COR-L47 (cell line): ENCODE data around the gene HIVEP1.

Source experiments
- DNase-seq: peaks from one replicate; lab custom pipeline; 2025; lab: John Stamatoyannopoulos, UW

Gene HIVEP1

DNA sequence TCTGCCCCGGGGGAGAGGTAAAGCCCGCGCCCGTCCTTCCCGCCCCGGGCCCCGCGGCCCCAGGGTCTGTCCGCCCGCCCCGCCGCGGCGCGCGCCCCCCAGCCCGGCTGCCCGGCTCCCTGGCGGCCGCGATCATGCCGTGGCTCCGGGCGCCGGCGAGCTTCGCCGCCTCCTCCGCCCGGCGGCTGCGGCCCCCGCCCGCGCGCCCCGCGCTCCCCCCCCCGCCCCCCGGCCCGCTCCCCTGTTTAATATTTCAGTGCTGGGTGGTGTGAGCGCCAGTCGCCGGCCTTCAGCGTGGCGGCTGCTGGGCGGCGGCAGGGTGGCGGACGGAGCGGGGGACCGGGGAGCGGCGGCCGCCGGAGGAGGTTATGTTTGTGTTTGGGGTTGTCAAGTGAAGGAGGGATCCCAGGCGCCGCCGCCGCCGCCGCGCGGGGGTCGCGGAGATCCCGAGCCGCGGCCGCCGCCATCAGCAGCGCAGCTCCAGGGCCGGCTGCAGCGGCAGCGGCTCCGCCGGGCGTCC, at the start of gene HIVEP1:
HIVEP1 (plus strand) TSS at position 275 of the 520 bp plus-strand sequence. CDS start 3,317 bp downstream, outside the sequence.
- peak; percentile 23 for DNase-seq

DNA sequence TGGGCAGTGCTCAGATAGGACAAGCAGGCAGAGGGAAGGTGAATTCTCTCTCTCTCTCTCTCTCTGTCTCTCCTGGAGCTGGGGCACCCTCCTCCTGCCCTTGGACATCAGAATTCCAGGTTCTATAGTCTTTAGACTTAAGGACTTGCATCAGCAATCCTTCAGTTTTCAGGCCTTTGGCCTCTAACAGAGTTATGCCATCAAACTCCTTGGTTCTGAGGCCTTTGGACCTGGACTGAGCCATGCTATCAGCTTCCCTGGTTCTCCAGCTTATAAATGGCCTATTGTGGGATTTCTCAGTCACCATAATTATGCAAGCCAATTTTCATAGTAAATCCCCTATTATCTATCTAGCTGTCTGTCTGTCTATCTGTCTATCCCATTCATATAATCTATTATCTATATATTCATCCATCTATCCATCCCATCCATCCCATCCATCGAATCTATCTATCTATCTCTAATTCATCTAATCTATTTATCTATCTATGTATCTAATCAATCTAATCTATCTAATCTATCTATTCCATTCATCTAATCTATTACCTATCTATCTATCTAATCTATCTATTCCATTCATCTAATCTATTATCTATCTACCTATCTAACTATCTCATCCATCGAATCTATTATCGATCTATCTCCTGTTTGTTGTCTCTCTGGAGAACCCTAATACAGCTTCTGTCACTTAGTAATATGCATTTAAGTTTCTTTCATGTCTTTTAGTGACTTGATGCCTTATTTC, 48.2 kb upstream of the HIVEP1 start:
- DNase-seq = no peak

DNA sequence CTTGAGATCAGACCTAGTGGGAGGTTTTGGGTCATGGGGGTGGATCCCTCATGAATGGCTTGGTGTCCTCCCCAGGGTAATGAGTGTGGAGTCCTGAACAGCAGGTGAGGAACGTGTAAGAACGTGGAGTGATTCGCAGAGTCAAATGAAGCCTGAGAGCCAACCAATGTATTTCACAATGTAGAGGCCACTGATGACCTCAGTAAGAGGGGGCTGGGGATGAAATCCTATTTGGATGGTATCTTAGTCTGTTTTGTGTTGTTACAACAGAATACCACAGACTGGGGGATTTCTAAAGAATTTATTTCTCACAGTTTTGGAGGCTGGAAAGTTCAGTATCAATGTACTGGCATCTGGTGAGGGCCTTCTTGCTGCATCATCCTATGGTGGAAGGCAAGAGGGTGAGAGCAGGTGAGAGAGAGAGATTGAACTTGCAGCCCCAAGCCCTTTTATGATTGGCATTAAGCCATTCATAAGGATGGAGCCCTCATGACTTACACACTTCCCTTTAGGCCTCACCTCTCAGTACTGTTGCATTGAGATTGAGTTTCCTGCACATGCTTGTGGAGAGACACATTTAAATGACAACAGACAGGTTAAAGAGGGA, 47.3 kb upstream of the HIVEP1 start:
- DNase-seq = no peak

DNA sequence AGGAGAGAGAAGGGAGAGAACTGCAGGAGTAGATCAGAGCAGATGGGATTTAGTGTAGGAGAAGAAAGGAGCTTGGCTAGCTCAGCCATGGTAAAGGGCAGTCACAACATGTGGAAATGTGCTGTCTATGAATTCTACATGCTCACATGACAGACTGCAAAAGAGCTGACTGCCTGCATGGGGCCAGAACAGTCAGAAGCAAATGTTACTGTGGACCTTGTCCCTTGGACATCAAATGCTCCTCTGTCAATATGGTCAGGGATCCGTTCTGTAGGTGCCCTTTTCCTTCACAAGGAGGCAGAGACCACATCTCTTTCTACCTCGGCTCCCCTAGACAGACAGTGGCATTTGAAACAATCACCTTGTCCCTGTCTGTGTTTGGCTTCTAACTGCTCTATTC, 46.6 kb upstream of the HIVEP1 start:
- no peak for DNase-seq

DNA sequence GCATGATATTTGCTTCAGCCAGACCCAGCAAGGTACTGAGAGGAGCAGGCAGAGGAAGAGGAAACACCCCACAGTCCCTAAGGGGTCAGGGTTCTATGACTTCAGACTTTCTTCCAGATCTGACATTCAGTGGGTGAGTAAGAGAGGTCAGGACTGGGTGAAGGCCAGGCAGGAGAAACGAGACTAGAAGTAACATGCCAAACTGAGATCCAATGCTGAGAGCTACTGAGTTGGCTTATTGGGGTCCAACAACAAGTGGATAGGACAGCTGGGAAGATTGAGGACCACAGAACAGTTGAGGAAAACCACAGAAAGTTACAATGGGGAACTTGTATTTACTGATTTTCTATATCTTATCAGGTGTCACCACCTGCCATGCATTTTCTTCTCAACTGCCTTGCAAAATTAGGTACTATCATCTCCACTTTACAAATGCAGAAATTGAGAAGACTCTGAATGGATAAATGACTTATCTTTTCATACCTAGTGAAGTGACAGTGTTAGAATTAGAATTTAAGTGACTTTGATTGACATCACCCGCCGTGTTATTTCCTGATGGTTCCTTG, 43.8 kb upstream of the HIVEP1 start:
- DNase-seq = no peak

DNA sequence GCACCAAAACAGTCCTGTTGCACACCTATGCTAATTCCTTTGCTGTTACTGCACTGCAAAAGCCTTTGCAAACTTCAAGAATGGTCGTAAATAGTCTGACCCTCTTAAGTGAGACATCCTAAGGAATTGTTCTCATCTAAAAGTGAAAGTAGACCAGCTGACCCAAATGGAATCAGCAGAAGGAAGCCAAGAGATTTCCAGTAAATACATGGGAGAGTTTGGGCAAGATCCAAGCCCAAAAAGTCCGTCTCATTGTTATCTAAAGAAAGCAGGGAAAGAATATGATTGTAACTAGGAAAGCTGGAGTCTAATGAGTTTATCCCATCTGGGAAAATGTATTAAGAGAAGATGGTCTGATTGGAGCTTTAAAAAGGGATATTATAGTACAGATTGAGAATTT, 43.0 kb upstream of the HIVEP1 start:
- DNase-seq = no peak

DNA sequence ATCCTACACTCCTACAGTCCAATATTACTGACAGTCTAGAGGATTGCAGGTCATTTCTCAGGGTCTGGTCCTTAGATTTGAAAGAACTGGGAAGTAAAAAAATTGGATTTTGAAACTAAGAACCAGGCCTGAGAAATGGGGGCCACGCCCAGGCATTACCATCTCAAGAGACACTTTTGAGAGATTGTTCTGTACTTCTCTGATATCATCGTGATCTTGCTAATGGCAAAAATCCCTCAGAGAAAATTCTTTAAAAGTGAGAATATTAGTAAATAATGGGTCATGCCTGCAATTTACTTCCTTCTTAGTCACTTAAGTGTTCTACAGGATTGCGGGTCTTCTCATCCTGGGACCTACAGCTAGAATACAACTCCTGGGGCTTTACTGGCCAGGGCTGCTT, 42.0 kb upstream of the HIVEP1 start:
- no peak for DNase-seq

DNA sequence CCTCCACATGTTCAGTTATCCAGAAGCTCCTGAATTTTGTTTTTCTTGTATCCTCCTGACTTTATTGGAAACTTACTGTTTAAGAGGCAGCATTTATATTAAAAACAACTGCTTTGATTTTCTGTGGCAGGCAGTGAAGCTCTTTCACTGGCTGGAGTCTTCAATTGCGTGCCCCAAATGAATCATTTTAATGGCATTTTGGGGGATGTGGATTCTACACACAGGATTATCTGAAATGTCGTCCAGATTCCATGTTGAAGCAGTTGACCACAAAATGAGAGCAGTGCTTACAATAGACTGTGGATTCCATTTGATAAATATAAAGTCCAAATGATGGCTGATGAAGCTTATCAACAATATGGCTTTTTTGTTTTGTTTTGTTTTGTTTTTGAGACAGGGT, 41.0 kb upstream of the HIVEP1 start:
- no peak for DNase-seq

DNA sequence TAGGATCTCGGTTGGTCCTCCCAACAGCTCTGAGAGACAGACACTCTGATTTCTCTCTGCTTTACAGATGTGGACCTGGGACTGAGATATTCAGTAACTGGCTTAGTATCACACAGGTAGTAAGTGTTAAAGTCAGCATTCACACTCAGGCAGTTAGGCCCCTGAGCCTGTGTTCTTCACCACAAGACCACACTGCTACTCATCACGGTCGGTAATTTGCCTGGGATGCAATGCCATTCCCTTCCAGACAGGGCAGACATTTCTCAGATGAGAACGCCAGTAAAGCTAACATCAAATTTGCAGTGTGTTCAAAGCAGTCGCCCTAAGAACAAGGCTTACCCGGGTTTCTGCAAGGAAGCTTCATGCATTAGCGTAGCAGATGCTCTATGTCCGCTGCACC, 39.8 kb upstream of the HIVEP1 start:
- no peak for DNase-seq

DNA sequence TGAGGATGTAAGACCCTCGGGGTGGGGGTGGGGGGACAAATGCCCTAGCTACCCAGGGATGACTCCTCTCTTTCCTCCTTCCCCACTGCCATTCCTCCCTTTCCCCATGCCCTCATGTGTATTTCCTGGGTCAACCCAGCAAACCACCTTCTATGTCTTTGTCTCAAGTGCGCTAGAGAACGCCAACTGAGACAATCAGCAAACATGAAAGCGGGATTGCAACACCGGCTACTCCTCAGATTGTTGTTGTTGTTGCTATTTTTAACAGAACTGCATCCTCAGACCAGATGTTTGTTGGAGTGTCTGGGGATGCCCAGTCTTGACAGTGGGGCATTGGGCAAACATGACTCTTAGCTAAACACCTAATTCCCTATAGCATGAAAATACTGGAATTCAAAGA, 39.3 kb upstream of the HIVEP1 start:
- DNase-seq = no peak

DNA sequence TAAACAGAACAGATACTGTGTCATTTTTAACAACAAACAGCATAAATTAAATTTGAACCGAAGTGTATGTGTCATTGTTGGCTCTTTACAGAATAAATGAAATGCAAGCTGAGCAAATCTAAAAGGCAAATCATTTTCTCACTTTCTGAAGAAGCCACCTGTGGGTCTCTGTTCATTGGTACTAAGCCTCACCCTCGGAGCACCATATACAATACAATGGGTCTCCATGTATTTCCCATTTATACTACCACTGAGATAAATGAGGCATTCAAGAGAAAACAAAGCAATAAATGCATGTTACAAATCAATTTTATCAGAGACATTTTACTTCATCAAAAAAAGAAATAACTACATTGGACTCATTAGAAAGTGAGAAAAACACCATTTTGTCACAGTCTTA, 38.9 kb upstream of the HIVEP1 start:
- no peak for DNase-seq

DNA sequence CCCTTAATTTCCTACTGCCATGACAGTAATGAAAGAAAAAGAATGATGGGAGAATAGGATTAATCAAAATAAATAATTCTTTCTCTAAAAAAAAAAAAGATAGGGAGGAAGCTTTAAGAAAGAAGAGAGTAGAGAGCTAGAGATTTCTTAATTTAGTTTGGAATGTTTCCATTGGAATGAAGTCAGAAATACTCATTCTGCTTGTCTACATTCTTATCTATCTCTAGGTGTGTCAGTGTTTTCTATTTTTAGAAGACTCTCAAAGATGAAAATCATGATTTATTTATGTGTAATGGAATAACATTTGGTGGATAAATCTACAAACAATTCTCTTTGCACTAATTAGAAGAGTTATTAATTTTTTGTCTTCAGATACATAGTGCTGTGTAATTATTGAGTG, 38.0 kb upstream of the HIVEP1 start:
- no peak for DNase-seq

DNA sequence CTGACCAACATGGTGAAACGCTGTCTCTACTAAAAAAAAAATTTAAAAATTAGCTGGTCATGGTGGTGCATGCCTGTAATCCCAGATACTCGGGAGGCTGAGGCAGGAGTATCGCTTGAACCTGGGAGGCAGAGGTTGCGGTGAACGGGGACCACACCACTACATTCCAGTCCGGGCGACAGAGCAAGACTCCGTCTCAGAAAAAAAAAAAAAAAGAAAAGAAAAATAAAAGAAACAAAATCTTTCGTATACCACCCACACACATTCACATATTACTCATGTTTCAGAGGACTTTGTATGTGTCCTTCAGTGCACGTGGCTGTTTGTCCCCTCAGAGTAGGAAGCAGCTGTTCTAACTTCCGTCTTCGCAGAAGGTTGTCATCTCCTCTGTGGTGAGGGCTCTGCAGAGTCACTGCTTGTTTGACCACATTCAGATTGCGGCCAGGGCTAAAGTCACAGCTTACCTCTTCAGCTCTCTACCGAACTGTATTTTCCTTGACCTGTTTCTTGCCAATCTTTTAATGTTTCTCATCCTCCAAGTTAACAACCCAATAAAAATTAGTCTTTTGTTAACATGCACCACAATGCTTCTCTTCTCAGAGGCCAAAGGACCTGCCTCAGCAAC, 36.6 kb upstream of the HIVEP1 start:
- DNase-seq = no peak

DNA sequence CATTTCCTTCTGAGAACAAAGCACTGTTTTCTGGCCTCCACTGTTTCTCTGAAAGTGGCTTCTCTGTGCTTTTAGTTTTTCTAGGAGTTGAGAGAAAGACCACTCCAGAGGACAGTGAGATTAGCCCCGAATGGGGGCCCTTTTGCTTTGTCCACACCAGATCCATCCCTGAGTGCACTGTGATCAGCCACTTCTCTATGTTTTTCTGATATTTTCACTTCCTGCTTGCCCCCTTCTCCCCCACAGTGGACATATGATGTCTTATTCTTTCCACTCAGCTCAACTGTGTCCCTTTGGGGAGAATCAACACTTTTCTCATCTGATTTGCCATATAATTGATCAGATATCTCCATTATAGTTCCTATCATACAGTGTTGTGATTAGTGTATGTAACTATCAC, 35.6 kb upstream of the HIVEP1 start:
- DNase-seq = no peak

DNA sequence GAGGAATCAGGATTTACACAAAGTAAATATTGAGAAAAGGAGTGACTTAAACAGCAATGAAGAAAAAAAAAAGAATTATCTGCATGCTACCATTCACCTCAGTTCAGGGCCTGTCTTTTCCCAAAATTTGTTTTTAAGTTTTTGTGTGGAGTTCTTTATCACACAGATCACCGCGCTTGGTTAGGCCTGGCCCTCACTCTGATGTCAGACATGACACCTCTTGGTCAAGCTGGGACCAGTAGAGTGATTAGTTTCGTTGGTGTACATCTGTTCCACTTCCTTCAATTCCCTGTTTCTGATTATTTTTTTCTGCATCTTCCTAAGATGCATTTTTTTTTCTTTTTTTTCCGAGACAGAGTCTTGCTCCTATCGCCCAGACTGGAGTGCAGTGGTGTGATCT, 34.9 kb upstream of the HIVEP1 start:
- no peak for DNase-seq

DNA sequence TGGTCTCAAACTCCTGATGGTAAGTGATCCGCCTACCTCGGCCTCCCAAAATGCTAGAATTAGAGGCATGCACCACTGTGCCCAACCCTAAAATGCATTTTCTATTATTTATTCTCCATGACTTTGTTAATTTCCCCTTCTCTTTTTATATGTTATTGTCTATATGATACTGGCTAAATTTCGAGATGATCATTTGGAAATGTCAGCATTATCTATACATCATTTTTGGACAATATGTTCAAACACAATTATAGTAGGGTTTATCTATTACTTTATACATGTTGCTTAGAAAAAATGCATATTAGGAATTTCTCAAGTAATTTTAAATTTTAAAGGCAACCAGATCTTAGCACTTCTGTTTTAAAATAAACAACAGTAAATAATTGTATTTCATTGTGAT, 34.4 kb upstream of the HIVEP1 start:
- DNase-seq = no peak

DNA sequence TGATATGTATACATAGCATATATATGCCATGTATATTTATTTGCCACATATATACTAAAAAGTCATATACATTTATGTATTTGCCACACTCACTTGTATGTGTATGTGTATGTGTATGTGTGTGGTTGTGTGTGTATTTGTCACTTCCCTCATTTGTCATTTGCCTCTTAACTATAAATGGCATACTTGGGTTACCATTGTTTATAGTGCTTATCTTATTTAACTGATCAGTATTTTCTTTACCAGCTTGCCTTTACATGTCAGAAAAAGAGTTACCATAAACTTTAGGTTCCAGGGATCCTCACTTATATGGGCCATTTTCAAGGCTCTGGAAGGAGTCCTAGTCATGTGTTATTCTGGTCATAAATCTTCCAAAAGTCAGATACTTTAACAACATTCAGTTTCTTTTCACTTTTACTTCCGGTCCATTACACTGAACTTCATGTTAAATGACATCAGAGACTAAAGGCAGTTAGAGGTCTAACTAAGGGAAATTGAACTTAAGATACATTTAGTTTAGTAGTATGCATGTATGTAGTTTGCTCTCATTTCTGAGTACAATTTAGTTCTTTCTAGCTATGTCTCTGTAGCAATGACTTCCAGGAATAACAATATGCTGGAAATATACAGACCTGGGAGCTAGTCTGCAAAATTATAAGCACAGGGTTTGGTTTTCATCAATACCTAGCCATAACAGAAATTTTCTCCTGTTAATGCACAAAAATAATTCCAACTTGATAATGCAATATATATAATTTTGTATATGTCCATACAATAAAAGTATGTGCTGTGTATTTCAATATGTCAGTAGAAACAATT, 33.7 kb upstream of the HIVEP1 start:
- no peak for DNase-seq

DNA sequence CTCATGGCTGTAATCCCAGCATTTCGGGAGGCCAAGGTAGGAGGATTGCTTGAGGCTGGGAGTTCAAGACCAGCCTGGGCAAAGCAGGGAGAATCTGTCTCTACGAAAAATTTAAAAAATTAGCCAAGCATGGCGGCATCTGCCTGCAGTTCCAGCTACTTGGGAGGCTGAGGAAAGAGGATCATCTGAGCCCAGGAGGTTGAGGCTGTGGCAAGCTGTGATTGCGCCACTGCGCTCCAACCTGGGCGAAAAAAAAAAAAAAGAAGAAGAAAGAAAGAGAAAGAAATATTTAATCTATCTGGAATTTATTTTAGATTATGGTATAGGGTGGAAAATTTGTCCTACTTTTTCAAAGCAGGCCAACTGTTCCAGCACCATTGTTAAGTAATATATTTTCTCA, 32.2 kb upstream of the HIVEP1 start:
- DNase-seq = no peak

DNA sequence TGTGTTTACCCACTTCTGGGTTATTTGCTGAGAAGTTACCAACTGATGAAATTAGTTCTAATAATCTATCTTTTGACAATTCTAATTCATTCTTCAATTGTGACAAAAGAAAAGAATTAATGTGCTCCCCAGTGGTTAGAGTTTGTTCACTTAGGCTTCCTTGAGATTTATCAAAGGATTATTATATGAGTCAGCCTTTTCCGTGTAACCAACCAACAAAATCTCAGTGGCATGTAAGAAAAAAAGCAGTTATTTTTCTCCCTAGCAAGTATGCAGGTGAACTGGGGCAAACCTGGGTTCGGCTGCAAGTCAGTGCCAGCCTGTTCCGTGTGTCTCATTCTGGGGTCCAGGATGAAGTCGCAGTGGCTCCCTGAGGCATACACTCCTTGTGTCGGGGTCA, 28.8 kb upstream of the HIVEP1 start:
- no peak for DNase-seq

DNA sequence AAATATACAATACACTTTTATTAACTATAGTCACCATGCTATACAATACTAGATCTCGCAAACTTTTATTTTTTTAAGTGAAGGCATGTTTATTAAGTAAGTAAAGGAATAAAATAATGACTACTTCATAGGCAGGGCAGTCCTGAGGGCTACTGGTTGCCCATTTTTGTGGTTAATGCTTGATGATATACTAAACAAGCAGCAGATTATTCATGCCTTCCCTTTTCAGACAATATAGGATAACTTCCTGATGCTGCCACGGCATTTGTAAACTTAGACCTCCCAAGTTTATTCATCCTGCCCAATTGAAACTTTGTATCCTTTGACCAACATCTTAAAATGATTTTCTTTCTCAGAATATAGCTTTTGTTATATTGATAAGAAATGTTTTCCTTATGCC, 24.7 kb upstream of the HIVEP1 start:
- no peak for DNase-seq

DNA sequence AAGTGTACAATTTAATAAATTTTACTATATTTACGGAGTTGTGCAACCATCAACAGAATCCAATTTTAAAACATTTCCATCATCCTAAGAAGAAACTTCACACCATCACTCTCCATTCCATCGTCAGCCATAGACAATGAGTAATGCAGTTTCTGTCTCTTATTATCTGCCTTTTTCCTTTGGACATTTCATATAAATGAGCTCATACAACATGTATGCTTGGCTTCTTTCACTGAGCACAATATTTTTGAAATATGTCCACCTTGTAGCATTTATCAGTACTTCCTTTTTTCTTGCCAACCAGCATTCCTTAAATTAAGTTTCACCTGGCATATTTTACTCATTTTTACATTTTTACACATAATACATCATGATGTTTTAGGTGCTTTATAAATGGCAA, 22.7 kb upstream of the HIVEP1 start:
- no peak for DNase-seq

DNA sequence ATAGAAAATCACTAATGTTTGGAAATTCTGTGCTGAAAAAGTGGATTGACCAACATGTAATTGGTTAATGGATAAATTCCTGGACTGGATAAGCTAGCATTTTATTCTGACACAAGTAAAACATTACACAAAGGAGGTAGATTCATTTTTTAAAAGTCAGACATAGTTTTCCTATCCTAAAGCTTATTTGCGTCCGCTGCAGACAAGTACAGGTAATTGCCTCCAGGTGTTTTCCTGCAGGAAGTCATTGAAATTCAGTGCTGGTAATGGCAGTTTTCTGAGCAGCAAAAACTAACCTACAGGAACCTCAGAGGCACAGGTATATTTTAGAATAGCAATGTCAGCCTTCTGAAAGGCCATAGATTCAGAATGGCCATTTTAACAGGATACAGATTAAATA, 20.0 kb upstream of the HIVEP1 start:
- DNase-seq = no peak
